ENCODE data around the gene ARHGAP31. TPM values are rescaled to one million over a fixed set of nuclear protein-coding genes. Genes with fewer than 3 reads are reported as not detected.
A peak's percentile ranks its signal among the peaks of the same experiment; 100 is the strongest.
"Not testable (repeated sequence)": the region's sequence is repeated elsewhere in the genome, so short reads cannot be mapped to it uniquely, and the experiment has no call there.

Gene ARHGAP31
- total RNA-seq, 2 donors from 2014 or later: 22.5 to 64.6 TPM

GRCh38 chr3:119318876-119319275 lies 24.7 kb downstream of the ARHGAP31 start:
- no peak for DNase-seq (ENCODE audit: low spot score)
- Mint-ChIP-seq H3K27ac (peak overlapping the region in 1 of 2 donors; percentile 81), H3K9me3 (peaks cover 3% of the 10 kb centered on the region), H3K27me3 (no peaks in the 10 kb centered on the region), H3K4me3 (no peak overlapping the region), H3K4me1 (ENCODE audit: low read depth in 2 of 2) (peaks cover 54 to 63% of the 10 kb centered on the region in 2 donors), H3K36me3 (peaks cover 14% of the 10 kb centered on the region)
- ATAC-seq: no peak

GRCh38 chr3:119319311-119319710 lies 25.1 kb downstream of the ARHGAP31 start:
- H3K27ac Mint-ChIP-seq: peak overlapping the region in 1 of 2 donors; percentile 81
- DNase-seq (ENCODE audit: low spot score): no peak
- H3K4me1 Mint-ChIP-seq (ENCODE audit: low read depth in 2 of 2): peaks cover 54 to 65% of the 10 kb centered on the region in 2 donors
- no peak for ATAC-seq
- H3K4me3 Mint-ChIP-seq: no peak overlapping the region
- peaks cover 3% of the 10 kb centered on the region for H3K9me3 Mint-ChIP-seq
- no peaks in the 10 kb centered on the region for H3K27me3 Mint-ChIP-seq
- H3K36me3 Mint-ChIP-seq: peaks cover 14% of the 10 kb centered on the region

- not testable (repeated sequence) for H3K27me3 Mint-ChIP-seq; ATAC-seq; DNase-seq (ENCODE audit: low spot score); H3K9me3 Mint-ChIP-seq
- Mint-ChIP-seq H3K4me1 (ENCODE audit: low read depth in 2 of 2) (peaks cover 51 to 59% of the 10 kb centered on the region in 2 donors), H3K36me3 (peaks cover 12% of the 10 kb centered on the region), H3K27ac (peak overlapping the region; percentile 59 to 81), H3K4me3 (peak overlapping the region; percentile 49)
These were observed 26.6 kb downstream of the ARHGAP31 start for GRCh38 chr3:119320785-119321184.

- Mint-ChIP-seq H3K27ac (peak overlapping the region; percentile 98 to 99), H3K9me3 (peaks cover 3% of the 10 kb centered on the region), H3K36me3 (peaks cover 12% of the 10 kb centered on the region), H3K4me1 (ENCODE audit: low read depth in 2 of 2) (peaks cover 55 to 61% of the 10 kb centered on the region in 2 donors), H3K4me3 (peak overlapping the region; percentile 98), H3K27me3 (no peaks in the 10 kb centered on the region)
- ATAC-seq (peak in 1 of 2 donors; percentile 57), DNase-seq (ENCODE audit: low spot score) (no peak)
These were observed 28.0 kb downstream of the ARHGAP31 start for GRCh38 chr3:119322021-119322834.

GRCh38 chr3:119322835-119323722 lies 28.9 kb downstream of the ARHGAP31 start:
- peak overlapping the region; percentile 98 to 99 for H3K27ac Mint-ChIP-seq
- H3K27me3 Mint-ChIP-seq: no peaks in the 10 kb centered on the region
- peak; percentile 99 for DNase-seq (ENCODE audit: low spot score)
- ATAC-seq: peak; percentile 95 to 96
- peaks cover 53 to 58% of the 10 kb centered on the region in 2 donors for H3K4me1 Mint-ChIP-seq (ENCODE audit: low read depth in 2 of 2)
- peaks cover 3% of the 10 kb centered on the region for H3K9me3 Mint-ChIP-seq
- peak overlapping the region; percentile 98 for H3K4me3 Mint-ChIP-seq
- peaks cover 12% of the 10 kb centered on the region for H3K36me3 Mint-ChIP-seq

GRCh38 chr3:119323723-119324085 lies 29.5 kb downstream of the ARHGAP31 start:
- DNase-seq (ENCODE audit: low spot score): no peak
- Mint-ChIP-seq H3K9me3 (peaks cover 3% of the 10 kb centered on the region), H3K27ac (peak overlapping the region; percentile 98 to 99), H3K4me3 (peak overlapping the region; percentile 98), H3K4me1 (ENCODE audit: low read depth in 2 of 2) (peaks cover 53 to 58% of the 10 kb centered on the region in 2 donors), H3K27me3 (no peaks in the 10 kb centered on the region), H3K36me3 (peaks cover 12% of the 10 kb centered on the region)
- ATAC-seq: no peak

GRCh38 chr3:119324899-119325298 lies 30.7 kb downstream of the ARHGAP31 start:
- Mint-ChIP-seq H3K27me3 (no peaks in the 10 kb centered on the region), H3K4me1 (ENCODE audit: low read depth in 2 of 2) (peaks cover 44 to 48% of the 10 kb centered on the region in 2 donors), H3K36me3 (peaks cover 17% of the 10 kb centered on the region), H3K27ac (peak overlapping the region; percentile 98 to 99), H3K9me3 (peaks cover 3% of the 10 kb centered on the region), H3K4me3 (peak overlapping the region; percentile 98)
- ATAC-seq: no peak
- no peak for DNase-seq (ENCODE audit: low spot score)

GRCh38 chr3:119326976-119327375 lies 32.8 kb downstream of the ARHGAP31 start:
- Mint-ChIP-seq H3K4me1 (ENCODE audit: low read depth in 2 of 2) (peaks cover 30 to 33% of the 10 kb centered on the region in 2 donors), H3K27me3 (no peaks in the 10 kb centered on the region), H3K4me3 (no peak overlapping the region), H3K27ac (no peak overlapping the region), H3K36me3 (peaks cover 10% of the 10 kb centered on the region), H3K9me3 (no peaks in the 10 kb centered on the region)
- DNase-seq (ENCODE audit: low spot score) (no peak), ATAC-seq (no peak)

GRCh38 chr3:119329551-119329950 lies 35.4 kb downstream of the ARHGAP31 start:
- no peak overlapping the region for H3K27ac Mint-ChIP-seq
- peaks cover 6% of the 10 kb centered on the region for H3K36me3 Mint-ChIP-seq
- no peak overlapping the region for H3K4me3 Mint-ChIP-seq
- no peaks in the 10 kb centered on the region for H3K27me3 Mint-ChIP-seq
- ATAC-seq: no peak
- peaks cover 3% of the 10 kb centered on the region for H3K9me3 Mint-ChIP-seq
- DNase-seq (ENCODE audit: low spot score): no peak
- peaks cover 21 to 22% of the 10 kb centered on the region in 2 donors for H3K4me1 Mint-ChIP-seq (ENCODE audit: low read depth in 2 of 2)

- Mint-ChIP-seq H3K36me3 (peaks cover 6% of the 10 kb centered on the region), H3K27ac (no peak overlapping the region), H3K27me3 (no peaks in the 10 kb centered on the region), H3K9me3 (peaks cover 3% of the 10 kb centered on the region), H3K4me1 (ENCODE audit: low read depth in 2 of 2) (peaks cover 17 to 18% of the 10 kb centered on the region in 2 donors), H3K4me3 (no peak overlapping the region)
- ATAC-seq (no peak), DNase-seq (ENCODE audit: low spot score) (no peak)
These were observed 36.0 kb downstream of the ARHGAP31 start for GRCh38 chr3:119330181-119330580.

GRCh38 chr3:119330858-119331257 lies 36.7 kb downstream of the ARHGAP31 start:
- H3K4me3 Mint-ChIP-seq: no peak overlapping the region
- H3K27ac Mint-ChIP-seq: no peak overlapping the region
- H3K9me3 Mint-ChIP-seq: peaks cover 3% of the 10 kb centered on the region
- peaks cover 17 to 22% of the 10 kb centered on the region in 2 donors for H3K4me1 Mint-ChIP-seq (ENCODE audit: low read depth in 2 of 2)
- no peaks in the 10 kb centered on the region for H3K27me3 Mint-ChIP-seq
- ATAC-seq (no peak), DNase-seq (ENCODE audit: low spot score) (no peak)
- peaks cover 6% of the 10 kb centered on the region for H3K36me3 Mint-ChIP-seq

GRCh38 chr3:119331661-119332060 lies 37.5 kb downstream of the ARHGAP31 start:
- Mint-ChIP-seq H3K27me3 (no peaks in the 10 kb centered on the region), H3K4me1 (ENCODE audit: low read depth in 2 of 2) (peaks cover 10 to 15% of the 10 kb centered on the region in 2 donors), H3K36me3 (peaks cover 6% of the 10 kb centered on the region), H3K4me3 (no peak overlapping the region), H3K27ac (peak overlapping the region in 1 of 2 donors; percentile 71), H3K9me3 (peaks cover 3% of the 10 kb centered on the region)
- DNase-seq (ENCODE audit: low spot score) (no peak), ATAC-seq (no peak)

GRCh38 chr3:119333773-119334509 lies 39.8 kb downstream of the ARHGAP31 start:
- ATAC-seq: no peak
- Mint-ChIP-seq H3K36me3 (peaks cover 6% of the 10 kb centered on the region), H3K4me1 (ENCODE audit: low read depth in 2 of 2) (peaks cover 5 to 14% of the 10 kb centered on the region in 2 donors), H3K9me3 (peaks cover 3% of the 10 kb centered on the region), H3K27ac (no peak overlapping the region), H3K27me3 (no peaks in the 10 kb centered on the region), H3K4me3 (no peak overlapping the region)
- DNase-seq (ENCODE audit: low spot score): no peak
